Endothelial cell of umbilical vein (primary cell): ENCODE data around the gene RNF169. TPM values are rescaled to one million over a fixed set of nuclear protein-coding genes. Genes with fewer than 3 reads are reported as not detected.

Experiments
- BruUV-seq: library from RNA; stranded (reverse); fragments of 400-500 nt; replicated peaks from 2 replicates; lab custom pipeline; 2021; lab: Mats Ljungman, UMichigan
- CTCF ChIA-PET: fragments of 300-600, 350-600 bp; sonication (Branson Sonifier 250); formaldehyde crosslinking; loops from one replicate; lab custom pipeline; 2021; ENCODE audit warnings: antibody characterized with exemption, inconsistent platforms; lab: Charles Lee
- POLR2A ChIA-PET: fragments of 300-600, 350-600 bp; sonication (Branson Sonifier 250); formaldehyde crosslinking; loops from one replicate; lab custom pipeline; 2021; ENCODE audit warnings: antibody characterized with exemption, inconsistent platforms; lab: Charles Lee
- DNase-seq: peaks from one replicate; pipeline ENCODE4 v3.0.0-alpha.2; 2011; ENCODE audit warnings: low read depth, low spot score
- FAIRE-seq: peaks from 2 replicates; lab custom pipeline; 2011; peaks lifted over from hg19 to GRCh38; lab: Jason Lieb, UNC
- H2AFZ ChIP-seq: 2 replicates; pipeline ENCODE4 v1.6.0; 2012; ENCODE audit warnings: low read depth, low read length, control low read depth, inconsistent platforms
- H3K27ac ChIP-seq: 2 replicates; pipeline ENCODE4 v1.5.1; 2011; ENCODE audit warnings: low read depth, mild to moderate bottlenecking, control low read depth, low read length, moderate library complexity; ENCODE audit not compliant: insufficient read depth
- H3K27me3 ChIP-seq, 2 experiments: 2 replicates each; pipeline versions ENCODE4 v1.6.0 to v1.6.1; 2011; ENCODE audit warnings: low read length in 2 of 2, mixed read lengths in 1 of 2; ENCODE audit not compliant: control insufficient read depth in 2 of 2, insufficient read depth in 2 of 2
- H3K36me3 ChIP-seq, 2 experiments: 2 replicates in 1 of 2; 3 replicates in 1 of 2; pipeline ENCODE4 v1.5.1; 2011; ENCODE audit warnings: low read length in 2 of 2, mild to moderate bottlenecking in 1 of 2, moderate library complexity in 1 of 2; ENCODE audit not compliant: control insufficient read depth in 2 of 2, insufficient read depth in 2 of 2; ENCODE audit errors: extremely low read depth in 1 of 2
- H3K4me1 ChIP-seq: 3 replicates; pipeline ENCODE4 v1.5.1; 2011; ENCODE audit warnings: mild to moderate bottlenecking, low read length; ENCODE audit not compliant: control insufficient read depth, insufficient read depth; ENCODE audit errors: extremely low read depth
- H3K4me2 ChIP-seq: 2 replicates; pipeline ENCODE4 v1.6.1; 2011; ENCODE audit warnings: low read length, control low read depth, mixed read lengths; ENCODE audit not compliant: insufficient read depth
- H3K4me3 ChIP-seq, 3 experiments: fragments of 200-600 bp in 1 of 3; sonication (generic), shearing (Covaris generic) in 1 of 3; replicated peaks in 1 of 3; 2 replicates each; pipeline ENCODE4 v1.5.1; 2011 to 2016; ENCODE audit warnings: control low read depth in 3 of 3, low read length in 3 of 3, mild to moderate bottlenecking in 2 of 3, inconsistent platforms in 1 of 3, low read depth in 1 of 3, moderate library complexity in 1 of 3; ENCODE audit not compliant: insufficient read depth in 1 of 3
- H3K79me2 ChIP-seq: 2 replicates; pipeline ENCODE4 v1.6.0; 2012; ENCODE audit warnings: low read length, inconsistent platforms; ENCODE audit not compliant: control insufficient read depth, insufficient read depth
- H3K9ac ChIP-seq: replicated peaks from 2 replicates; pipeline ENCODE3; 2011; ENCODE audit warnings: low read length, control low read depth; ENCODE audit not compliant: insufficient read depth; ENCODE audit errors: extremely low read depth
- H3K9me1 ChIP-seq: replicated peaks from 3 replicates; pipeline ENCODE4 v1.6.0; 2011; ENCODE audit warnings: mild to moderate bottlenecking, low read length; ENCODE audit not compliant: control insufficient read depth, insufficient read depth; ENCODE audit errors: extremely low read depth
- H3K9me3 ChIP-seq: replicated peaks from 2 replicates; pipeline ENCODE4 v1.5.1; 2012; ENCODE audit warnings: low read length, inconsistent platforms; ENCODE audit not compliant: control insufficient read depth, insufficient read depth
- H4K20me1 ChIP-seq: replicated peaks from 2 replicates; pipeline ENCODE3; 2011; ENCODE audit warnings: mild to moderate bottlenecking, low read length; ENCODE audit not compliant: control insufficient read depth, insufficient read depth; ENCODE audit errors: extremely low read depth
- EZH2 ChIP-seq: IDR thresholded peaks from 2 replicates; pipeline ENCODE4 v1.6.1; 2012; ENCODE audit warnings: borderline replicate concordance, low read depth, mild to moderate bottlenecking, moderate library complexity, low read length, inconsistent platforms; ENCODE audit not compliant: severe bottlenecking
- FOS ChIP-seq: IDR thresholded peaks from 2 replicates; pipeline ENCODE4 v1.6.1; 2011; ENCODE audit warnings: mild to moderate bottlenecking, low read length, moderate library complexity, borderline replicate concordance; ENCODE audit not compliant: insufficient read depth
- GATA2 ChIP-seq: IDR thresholded peaks from 2 replicates; pipeline ENCODE4 v1.7.0; 2011; ENCODE audit warnings: low read depth, mild to moderate bottlenecking, moderate library complexity, mixed read lengths, low read length; ENCODE audit not compliant: insufficient read length, insufficient read depth
- JUN ChIP-seq: IDR thresholded peaks from 2 replicates; pipeline ENCODE4 v1.6.1; 2011; ENCODE audit warnings: borderline replicate concordance, low read depth; ENCODE audit not compliant: insufficient read length, insufficient read depth
- MYC ChIP-seq: IDR thresholded peaks from one replicate; pipeline ENCODE4 v1.6.1; 2011; ENCODE audit warnings: mild to moderate bottlenecking, low read depth, low read length
- POLR2A ChIP-seq: IDR thresholded peaks from 2 replicates; pipeline ENCODE4 v1.6.1; 2012; ENCODE audit warnings: low read depth, mild to moderate bottlenecking, control low read depth, low read length
- POLR2AphosphoS5 ChIP-seq: IDR thresholded peaks from 2 replicates; pipeline ENCODE4 v1.6.1; 2012; ENCODE audit warnings: low read depth, mild to moderate bottlenecking, control low read depth, low read length, moderate library complexity; ENCODE audit not compliant: insufficient read depth
- dilution Hi-C: fragments of 300-500 bp; cut with MboI; formaldehyde crosslinking; loops from one replicate; pipeline ENCODE4 v1.15.0; 2019; ENCODE audit warnings: low sequenced_read_pairs; ENCODE audit not compliant: extremely low pct_ligation_motif_present
- intact Hi-C: fragments of 100-400 bp; cut with micrococcal nuclease; formaldehyde crosslinking; loops from one replicate; pipeline ENCODE4 v1.10.0; 2022
- polyA plus RNA-seq, 4 experiments: library from polyadenylated mRNA; depleted of rRNA in 3 of 4; stranded (reverse) in 3 of 4; unstranded in 1 of 4; fragments of >200 nt; gene quantifications; 2 replicates each; pipeline versions ENCODE4 v1.2.1 to v1.2.3, GENCODE V29; 2011 to 2012; ENCODE audit warnings: missing spikeins in 1 of 4
- total RNA-seq: library from RNA; stranded (reverse); gene quantifications from 2 replicates; pipeline ENCODE4 v1.2.3, GENCODE V29; 2021
- TF ChIP-seq, protein P1 (sequence below): IDR thresholded peaks from 2 replicates; pipeline ENCODE4 v1.6.1; 2011; ENCODE audit not compliant: insufficient read depth, insufficient read length
- TF ChIP-seq, protein P2 (sequence below), 2 donors: IDR thresholded peaks; 1 replicate in 1 of 2; 2 replicates in 1 of 2; pipeline ENCODE4 v1.5.1; 2011; ENCODE audit warnings: low read length in 2 of 2, mild to moderate bottlenecking in 2 of 2, moderate library complexity in 2 of 2, control low read depth in 1 of 2, inconsistent platforms in 1 of 2, low read depth in 1 of 2; ENCODE audit not compliant: insufficient read depth in 1 of 2; ENCODE audit errors: extremely low read depth in 1 of 2

RNF169 gene
- total and polyA plus RNA-seq, 2 donors (not counting 3 experiments of a cell fraction or from before 2014, with no cell fraction given): 5.8 to 21.3 TPM

DNA sequence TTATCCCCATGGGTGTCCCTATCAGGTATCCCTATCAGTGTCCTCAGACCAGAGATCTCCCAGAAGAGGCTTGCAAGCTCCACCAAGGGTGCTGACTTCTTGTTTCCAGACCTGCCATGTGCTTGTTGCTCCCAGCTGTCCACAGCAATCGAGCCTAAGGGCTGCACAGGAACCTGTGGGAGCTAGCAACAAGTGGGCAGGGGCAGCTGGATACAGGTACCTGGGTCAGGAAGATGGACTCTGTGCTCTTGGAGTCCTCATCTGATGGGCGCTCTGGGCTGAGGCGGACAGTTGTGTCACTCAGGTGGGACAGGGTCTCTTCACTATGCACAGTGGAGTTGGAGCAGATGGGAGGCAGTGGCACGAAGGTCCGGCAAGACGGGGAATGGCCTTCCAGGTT is 99.2 kb downstream of the RNF169 start:
- no peak overlapping the region for H3K27ac ChIP-seq
- H2AFZ ChIP-seq: no peak overlapping the region
- no peak overlapping the region for H3K9ac ChIP-seq
- BruUV-seq: no TSS peak
- H3K9me3 ChIP-seq: no peaks in the 10 kb centered on the region
- no peak for DNase-seq
- H3K4me2 ChIP-seq: no peak overlapping the region
- H4K20me1 ChIP-seq: no peaks in the 10 kb centered on the region
- POLR2A ChIA-PET: no interaction called here
- H3K79me2 ChIP-seq: no peaks in the 10 kb centered on the region
- FAIRE-seq: no peak
- CTCF ChIA-PET: interaction anchor here (1.0 to 1.7 kb wide), 3 partner anchors 8 to 145 kb away, joined by 3 to 11 read pairs (median 6); no protein-coding TSS in a partner anchor
- H3K4me3 ChIP-seq: no peak overlapping the region
- H3K9me1 ChIP-seq: no peaks in the 10 kb centered on the region
- no peaks in the 10 kb centered on the region for H3K27me3 ChIP-seq
- intact Hi-C loops (no loop called here), dilution Hi-C loops (no loop called here)
- H3K4me1 ChIP-seq: peaks cover 12% of the 10 kb centered on the region
- H3K36me3 ChIP-seq: peaks cover 0 to 24% of the 10 kb centered on the region in 2 experiments
- TF ChIP-seq, protein P1, sequence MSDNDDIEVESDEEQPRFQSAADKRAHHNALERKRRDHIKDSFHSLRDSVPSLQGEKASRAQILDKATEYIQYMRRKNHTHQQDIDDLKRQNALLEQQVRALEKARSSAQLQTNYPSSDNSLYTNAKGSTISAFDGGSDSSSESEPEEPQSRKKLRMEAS: no peak
- TF ChIP-seq POLR2A (no peak), JUN (no peak), MYC (no peak), POLR2AphosphoS5 (no peak), EZH2 (no peak), GATA2 (no peak), FOS (no peak)
- TF ChIP-seq, protein P2, sequence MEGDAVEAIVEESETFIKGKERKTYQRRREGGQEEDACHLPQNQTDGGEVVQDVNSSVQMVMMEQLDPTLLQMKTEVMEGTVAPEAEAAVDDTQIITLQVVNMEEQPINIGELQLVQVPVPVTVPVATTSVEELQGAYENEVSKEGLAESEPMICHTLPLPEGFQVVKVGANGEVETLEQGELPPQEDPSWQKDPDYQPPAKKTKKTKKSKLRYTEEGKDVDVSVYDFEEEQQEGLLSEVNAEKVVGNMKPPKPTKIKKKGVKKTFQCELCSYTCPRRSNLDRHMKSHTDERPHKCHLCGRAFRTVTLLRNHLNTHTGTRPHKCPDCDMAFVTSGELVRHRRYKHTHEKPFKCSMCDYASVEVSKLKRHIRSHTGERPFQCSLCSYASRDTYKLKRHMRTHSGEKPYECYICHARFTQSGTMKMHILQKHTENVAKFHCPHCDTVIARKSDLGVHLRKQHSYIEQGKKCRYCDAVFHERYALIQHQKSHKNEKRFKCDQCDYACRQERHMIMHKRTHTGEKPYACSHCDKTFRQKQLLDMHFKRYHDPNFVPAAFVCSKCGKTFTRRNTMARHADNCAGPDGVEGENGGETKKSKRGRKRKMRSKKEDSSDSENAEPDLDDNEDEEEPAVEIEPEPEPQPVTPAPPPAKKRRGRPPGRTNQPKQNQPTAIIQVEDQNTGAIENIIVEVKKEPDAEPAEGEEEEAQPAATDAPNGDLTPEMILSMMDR (IDR thresholded peaks at IDR 0.05; ENCODE audit: extremely low read depth in 1 of 2, insufficient read depth in 1 of 2, low read depth in 1 of 2, low read length in 2 of 2): no peak
